ENCODE measurements around the gene DHX15.
A peak's percentile ranks its signal among the peaks of the same experiment; 100 is the strongest.

DHX15 gene

DNA sequence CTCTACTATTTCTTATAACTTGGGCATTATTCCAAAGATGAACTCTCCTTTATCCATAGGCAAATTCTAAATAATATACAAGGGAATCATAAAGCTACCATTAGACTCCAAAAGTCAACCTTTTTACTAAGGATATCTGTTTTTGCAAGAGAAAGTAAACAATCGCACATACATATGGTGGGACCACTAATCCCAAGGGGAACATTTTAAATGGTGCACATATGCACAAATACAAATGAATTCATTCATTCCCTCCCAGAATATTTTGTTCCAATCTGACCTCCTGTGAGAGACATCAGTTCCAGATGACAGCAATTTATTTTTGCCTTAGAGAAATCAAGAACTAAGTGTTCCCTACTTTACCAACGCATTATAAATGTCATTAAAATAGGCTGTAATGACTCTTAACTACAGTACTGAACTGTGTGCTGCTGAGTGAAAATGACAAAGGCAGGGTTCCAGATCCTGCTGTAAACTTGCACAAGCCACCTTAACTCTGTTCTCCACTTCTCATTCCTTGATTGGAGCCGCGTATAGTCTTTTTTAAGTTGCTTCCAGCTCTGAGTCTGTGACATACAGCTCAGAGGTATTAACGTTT, 2.0 kb downstream of the DHX15 start:
- peak; percentile 5 for DNase-seq

DNA sequence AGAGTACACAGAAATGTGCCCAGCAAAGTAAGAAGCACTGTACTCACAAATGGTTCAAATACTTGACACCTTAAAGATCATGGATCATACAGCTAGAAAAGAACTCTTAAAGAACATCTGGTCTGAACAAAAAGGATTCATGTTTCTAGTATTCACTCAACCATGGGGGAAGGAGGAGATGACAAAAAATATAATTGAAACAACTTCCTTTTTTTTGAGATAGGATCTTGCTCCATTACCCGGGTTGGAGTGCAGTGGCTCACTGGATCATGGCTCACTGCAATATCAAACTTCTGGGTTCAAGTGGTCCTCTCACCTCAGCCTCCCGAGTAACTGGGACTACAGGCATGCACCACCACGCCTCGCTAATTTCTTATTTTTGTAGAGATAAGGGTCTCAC, 6.0 kb downstream of the DHX15 start:
- no peak for DNase-seq

DNA sequence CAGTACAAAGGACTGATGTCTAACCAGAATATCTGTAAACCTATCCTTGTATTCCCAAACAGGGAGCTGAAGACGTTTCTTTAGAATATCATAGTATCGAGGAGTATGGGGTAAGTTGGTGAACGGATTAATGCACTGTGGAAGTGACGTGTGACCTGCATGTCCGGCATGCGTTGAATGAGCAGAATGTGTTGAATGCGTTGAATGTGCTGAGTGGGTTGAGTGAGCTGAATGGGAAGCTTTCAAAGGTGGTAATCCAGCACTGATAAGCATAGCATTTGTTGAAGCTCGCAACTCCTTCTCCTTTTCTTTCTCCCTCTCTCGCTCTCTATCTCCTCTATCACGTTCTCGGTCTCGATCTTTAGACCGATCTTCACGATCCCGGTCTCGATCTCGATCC, 8.1 kb downstream of the DHX15 start:
- DNase-seq: no peak

DNA sequence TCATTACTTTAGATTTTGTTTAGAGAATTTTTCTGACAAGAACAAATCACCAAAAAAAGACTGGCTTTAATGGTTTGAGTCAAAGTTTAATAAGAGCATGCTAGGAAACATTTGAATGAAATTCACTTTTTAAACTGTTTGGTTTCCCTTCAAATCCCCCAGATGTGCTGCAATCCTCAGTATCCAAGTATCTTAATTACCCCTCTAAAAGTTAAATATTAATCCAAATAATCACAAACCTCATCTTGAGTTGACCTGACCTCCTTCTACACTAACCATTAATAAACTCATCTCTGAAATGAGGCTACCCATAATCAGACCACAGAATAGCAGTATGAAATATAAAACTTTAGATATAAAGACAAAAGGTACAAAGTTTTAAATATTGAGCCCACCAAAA, 10.1 kb downstream of the DHX15 start:
- no peak for DNase-seq

DNA sequence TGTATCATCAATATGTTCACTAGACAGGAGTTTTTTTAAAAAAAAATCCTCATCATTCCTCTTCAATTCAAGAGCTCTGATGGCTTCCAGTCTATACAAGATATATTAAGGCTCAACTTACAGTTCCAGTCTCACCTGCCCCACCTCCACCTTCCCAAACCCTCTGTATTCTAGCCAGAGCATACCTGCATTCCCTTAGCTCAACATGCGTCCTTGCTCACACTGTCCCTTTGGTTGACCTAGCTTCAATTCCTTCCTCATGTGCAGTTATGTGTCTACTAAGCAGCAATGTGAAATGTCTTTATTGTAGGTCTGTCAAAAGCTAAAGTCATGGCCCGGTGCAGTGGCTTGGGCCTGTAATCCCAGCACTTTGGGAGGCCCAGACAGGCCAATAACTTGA, 10.8 kb downstream of the DHX15 start:
- DNase-seq: no peak

DNA sequence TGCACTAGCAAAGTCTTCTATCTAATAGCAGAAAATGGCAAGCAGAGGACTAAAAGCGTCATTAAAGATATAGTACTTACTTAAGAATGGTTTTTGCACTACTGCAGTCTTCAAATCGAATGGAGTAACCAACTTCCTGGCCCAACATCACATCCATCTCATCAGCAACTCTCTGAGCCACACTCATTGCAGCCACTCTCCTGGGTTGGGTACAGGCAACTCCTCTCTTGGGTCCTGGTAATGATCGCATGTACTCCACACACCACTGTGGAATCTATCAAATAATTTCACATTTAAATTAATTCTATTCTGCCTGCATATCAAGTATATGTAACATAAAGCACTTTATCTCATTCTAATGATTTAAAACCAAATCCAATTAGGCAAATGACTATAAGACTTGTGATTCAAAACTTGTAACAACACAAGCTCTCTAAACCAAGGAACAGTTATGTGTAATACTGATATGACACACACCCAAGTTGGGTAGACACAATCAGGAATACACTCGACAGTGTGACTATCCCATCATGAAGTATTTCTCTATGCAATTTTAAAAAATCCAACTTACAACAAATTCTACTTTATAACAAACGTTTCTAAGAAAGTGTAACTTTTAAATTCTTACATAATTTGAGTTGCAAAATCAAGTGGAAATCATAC, 13.6 kb downstream of the DHX15 start:
- no peak for DNase-seq

DNA sequence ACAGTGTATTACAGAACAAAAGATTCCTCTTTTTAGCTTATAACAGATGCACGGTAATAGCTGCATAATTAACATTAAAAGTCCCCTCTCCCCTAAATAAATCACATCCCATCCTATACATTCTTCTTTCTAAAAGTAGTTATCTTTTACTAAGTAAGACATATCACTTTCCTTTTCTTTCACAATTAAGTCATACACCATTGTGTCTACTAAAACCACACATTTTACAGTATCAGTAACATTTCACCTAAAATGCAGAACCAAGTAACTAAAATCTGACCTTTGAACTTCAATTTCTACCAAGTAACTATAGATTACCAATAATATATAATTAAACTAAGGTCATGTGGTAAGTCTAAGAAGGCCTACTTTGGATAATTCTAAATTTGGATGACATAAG, 14.2 kb downstream of the DHX15 start:
- no peak for DNase-seq

DNA sequence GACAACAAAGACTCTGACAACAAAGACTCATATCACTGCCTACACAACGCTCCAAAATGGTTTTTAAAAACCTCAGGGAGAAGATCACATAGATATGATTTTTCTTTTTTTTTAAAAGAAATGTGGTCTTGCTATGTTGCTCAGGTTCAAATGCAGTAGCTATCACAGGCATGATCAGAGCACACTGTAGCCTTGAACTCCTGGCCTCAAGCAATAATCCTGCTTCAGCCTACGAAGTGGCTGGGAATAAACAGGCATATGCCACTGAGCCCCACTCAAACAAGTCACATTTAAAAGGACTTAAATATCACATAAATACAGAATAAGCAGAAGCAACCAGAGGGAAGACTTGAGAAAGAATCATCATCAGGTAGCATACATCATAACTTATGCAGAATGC, 14.7 kb downstream of the DHX15 start:
- DNase-seq: no peak

DNA sequence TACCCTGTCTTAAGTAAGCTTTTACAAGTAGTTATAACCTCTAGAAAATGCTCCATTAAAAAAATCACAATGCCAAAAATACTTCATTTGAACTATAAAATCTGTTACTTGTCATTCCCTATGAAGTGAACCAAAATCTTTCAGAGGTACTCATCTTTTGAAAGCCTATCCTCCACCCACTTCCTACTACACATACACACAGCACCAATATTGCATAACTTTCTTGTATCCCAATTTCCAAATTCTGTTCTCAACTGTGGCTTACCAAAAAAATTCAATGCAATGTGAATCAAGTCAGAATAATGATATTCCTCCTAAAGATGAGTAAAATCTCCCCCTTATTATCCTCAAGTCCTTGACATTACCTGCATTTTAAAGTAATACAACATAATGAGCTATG, 15.9 kb downstream of the DHX15 start:
- DNase-seq: no peak

DNA sequence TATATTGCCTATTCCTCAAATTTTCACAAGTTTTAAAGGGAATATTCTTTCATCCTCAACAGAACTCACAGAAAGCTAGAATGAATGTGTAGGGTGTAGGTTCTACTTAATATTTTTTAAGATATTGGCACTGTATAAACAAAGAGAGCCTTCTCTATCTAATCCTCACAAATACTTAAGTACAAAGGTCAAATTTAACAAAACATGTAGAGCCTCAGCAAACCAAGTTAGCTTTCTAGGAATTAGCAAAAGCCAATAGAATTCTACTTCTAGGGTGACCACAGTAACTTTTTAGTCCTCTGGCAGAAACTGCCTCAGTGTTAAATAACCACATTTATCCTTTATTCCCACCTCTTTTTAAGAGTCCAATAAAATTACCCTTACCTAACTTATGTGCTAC, 19.3 kb downstream of the DHX15 start:
- no peak for DNase-seq

DNA sequence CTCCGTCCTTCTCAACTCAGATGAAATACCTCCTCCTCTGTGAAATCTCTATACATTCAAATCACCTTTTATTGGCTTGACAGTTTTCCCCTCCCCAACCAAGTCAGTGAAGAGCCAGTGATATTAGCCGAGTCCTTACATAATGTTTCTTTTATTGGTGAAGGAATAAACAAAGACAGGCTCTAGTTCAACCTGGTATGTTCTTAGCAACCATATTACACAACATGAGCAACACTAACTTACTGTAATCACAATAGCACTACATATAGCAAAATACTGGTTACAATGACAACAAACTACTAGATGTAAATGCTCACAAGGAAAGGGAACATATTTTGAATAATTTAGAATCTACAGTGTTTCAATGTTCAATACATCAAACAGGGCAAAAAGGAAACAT, 19.9 kb downstream of the DHX15 start:
- DNase-seq: no peak

DNA sequence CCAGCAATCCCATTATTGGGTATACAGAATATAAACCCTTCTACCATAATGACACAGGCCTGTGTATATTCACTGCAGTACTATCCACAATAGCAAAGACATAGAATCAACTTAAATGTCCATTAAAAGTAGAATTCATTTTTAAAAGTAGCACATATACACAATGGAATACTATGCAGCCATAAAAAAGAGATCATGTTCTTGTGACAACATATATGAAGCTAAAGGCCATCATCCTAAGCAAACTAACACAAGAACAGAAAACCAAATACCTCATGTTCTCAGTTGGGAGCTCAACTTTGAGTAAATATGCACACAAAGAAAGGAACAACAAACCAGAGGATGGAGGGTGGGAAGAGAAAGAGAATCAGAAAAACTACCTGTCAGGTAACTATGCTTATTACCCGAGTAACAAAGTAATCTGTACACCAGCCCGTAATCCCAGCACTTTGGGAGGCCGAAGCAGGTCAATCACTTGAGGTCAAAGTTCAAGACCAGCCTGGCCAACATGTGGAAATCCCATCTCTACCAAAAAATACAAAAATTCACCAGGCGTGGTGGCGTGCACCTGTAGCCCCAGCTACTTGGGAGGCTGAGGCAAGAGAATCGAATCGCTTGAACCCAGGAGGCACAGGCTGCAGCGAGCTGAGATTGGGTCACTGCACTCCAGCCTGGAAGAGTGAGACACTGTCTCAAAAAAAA, 22.8 kb downstream of the DHX15 start:
- DNase-seq: no peak

DNA sequence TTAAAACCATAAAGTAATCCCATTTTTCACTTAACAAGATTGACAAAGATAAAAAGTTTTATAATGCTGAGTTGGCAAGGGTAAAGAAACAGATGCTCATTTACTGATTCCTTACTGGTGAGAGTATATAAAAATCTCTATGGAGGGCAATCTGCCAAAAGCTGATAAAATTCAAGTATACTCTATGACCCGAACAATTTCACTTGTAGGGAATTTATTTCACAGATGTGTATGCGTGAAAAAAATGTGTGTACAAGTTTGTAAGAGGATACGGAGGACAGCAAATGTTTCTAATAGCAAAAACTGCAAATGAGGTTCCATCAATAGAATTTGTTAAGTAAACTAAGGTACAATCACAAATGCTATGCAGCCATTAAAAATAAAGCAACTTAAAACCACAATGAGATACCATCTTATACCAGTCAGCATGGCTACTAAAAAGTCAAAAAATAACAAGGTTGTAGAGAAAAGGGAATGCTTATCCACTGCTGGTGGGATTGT, 23.4 kb downstream of the DHX15 start:
- no peak for DNase-seq

DNA sequence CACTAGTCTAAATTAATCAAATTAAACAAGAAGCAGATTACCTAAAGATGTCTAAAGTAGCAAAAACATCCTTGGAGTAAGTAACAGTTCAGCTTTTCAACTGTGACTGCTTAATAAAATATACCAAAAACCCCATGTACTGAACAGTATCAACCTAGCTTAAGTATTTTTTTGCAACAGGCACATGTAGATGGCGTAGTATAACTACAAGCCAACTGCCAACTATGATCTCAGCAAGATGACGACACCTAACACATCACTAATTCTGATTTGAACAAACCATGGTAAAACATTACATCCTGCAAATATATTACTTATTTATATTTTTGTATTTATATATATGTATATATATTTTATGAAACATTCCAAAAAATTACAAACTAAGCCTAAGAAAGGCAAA, 24.5 kb downstream of the DHX15 start:
- no peak for DNase-seq

DNA sequence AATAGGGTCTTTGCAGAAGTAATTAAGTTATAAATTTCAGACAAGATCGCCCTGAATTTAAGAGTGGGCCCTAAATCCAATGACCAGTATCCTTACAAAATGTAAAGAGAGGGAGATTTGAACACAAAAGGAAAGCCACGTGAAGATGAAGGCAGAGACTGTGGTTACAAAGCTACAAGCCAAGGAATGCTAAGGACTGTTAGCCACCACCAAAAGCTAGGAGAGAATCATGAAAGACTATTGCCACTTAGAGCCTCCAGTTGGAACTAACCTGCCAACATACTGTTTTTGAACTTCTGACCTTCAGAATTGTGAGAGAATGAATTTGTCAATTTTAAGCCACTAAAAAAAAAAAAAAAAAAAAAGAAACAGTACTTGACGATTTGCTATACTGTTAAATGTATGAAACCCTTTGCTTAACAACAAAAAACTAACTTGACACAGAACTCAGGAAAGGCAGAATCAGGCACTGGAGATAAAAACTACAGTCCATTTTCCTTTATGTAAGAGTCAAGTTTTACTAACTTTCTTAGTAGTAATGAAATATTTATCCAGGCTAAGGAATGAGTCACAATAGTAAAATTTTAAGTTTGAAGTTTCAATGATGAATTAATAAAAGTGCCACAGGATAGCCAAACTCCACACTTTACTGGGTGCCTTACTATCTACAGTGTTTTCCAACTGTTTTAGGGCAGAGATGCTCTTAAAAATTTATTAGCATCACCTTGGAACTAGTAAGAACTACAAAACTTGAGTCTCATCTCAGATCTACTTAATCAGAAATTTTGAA, 25.1 kb downstream of the DHX15 start:
- DNase-seq: no peak

DNA sequence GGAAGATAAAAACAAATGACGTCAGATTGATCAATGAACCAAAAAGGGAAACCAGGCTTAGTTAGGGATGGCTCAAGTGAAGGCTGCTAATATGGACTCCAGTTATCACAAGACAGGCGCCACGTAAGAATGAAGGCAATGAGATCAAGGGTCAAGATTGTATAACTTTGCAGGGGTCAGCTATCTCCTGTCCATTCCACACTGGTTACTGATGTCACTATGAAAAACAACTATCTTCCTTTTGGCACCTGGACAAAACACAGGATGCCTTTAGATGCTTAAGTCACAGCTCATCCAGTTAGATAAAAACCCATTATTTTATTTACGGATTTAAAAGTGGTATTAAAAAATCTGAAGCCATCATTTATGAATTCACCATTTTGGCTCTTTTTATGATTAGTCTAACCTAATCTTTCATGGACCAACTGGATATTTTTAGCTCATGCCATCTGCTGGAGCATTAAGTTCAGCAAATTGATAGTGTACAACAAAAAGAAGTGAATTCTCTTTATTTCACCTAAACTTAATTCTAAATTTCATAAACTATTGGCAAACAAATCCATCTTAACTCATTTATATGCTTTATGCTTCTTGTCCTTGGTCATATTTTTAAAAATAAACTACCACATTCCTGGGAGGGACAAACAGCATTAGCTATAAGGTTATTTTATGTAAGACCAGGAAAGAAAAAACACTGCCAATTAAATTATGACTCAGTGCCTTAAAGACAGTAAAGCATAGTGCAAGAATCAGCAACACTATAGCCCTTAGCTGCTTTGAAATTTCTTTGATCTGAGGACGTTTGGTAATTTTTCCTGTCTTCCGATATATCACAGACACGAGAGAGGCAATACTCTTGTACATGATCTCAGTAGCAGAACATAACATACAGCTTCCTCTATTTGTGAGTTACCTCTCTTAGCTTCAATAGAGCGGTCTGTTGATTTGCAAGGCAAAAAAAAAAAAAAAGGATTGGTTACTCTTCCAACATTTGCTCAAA, 27.0 kb downstream of the DHX15 start:
- no peak for DNase-seq

DNA sequence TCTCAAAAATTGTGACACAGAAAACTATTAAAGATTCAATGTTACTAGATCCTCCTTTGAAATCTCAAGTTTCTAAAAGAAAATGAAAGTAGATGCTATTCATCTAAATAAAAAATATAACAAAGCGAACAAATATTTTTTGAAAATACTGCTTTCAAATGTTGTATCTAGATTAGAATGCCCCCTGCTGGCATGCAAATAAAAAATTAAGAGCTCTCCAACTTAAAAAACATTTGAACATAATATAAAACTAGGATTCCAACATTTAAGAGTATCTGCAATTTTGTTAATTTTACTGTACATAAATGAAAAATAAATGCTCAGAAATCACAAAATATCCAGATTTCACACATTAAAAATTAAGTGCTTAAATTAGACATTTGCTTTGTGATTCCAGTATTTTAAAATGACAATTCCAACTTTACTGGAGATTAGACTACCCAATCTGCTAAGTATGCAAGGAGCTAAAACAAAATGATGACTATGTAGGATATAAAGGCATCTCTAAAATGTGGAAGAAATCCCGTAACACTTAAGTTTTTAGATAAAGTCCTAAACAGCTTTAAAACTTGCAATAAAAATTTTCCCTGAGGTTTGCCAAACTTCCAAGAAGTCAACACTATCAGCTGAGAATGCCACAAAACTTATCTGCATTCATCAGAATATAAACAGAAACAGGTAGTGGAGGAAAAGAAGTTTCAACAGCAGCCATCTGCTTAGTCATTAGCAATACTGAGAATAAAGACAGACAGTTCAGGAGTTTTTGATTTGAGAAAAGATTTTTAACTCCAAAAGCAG, 32.7 kb downstream of the DHX15 start:
- DNase-seq: no peak

DNA sequence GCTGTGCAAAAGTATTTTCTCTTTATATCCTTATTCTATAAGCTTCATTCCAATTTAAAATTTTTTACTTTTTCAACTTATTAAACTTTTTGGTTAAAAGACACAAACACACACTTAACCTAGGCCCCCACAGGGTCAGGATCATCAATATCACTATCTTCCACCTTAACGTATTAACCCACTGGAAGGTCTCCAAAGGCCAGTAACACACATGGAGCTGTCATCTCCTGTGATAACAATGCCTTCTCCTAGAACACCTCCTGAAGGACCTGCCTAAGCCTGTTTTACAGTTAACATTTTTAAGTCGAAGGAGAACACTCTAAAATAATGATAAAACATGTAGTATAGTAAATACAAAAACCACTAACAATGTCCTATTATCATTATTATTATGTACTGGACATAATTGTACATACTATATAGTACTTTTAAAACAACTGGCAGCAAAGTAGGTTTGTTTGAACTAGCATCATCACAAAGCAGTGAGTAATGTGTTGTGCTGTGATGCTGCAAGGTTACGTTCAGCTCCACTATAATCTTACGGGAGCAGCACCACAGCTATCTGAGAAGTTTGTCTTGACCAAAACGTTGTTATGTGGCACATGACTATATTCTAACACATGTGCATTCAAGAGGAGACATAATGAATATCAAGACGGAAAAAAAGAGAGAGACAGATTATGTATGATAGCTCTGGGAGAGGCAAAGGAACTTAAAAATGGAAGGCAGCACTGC, 33.7 kb downstream of the DHX15 start:
- DNase-seq: no peak

DNA sequence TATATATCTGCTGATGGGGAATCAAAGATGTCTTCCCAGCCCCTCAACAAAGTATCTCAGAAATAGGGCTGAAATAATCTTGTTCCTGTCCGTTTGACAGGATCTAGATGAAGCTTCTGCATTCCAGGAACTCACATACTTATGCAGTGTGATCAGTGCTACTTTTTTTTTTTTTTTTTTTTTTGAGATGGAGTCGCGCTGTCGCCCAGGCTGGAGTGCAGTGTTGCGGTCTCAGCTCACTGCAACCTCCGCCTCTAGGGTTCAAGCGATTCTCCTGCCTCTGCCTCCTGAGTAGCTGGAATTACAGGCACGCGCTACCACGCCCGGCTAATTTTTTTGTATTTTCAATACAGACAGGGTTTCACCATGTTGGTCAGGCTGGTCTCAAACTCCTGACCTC, 36.4 kb downstream of the DHX15 start:
- no peak for DNase-seq

DNA sequence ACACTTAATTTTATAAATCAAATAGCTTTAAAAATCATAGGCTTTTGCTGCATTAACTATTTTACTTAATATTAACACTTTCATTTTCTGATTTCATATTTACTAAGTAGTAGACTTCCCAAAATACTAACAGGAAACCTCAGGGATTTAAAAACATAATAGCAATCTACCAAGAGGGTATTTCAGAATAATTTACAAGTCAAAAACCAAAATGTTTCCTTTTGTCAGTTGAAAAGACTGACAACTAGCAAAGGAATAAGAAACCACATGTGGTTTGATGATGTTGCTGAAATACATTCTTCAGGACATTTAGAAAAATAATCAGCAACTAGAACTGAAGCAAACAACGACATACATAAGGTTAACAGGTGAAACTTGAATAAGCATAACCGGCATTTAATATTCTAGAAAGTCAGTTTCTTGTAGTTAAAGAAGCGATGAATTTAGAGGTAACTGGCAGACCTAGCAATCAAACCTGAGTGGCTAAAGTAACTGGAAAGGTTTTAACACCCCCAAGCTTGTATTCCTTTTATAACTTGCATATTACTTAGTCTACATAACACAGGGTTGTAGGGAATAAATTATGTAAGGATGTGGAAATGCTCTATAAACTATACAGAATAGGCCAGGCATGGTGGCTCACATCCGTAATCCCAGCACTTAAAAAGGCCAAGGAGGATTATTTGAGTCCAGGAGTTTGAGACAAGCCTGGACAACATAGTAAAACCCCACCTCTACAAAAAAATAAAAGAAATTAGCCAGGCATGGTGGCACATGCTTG, 40.0 kb downstream of the DHX15 start:
- no peak for DNase-seq

Data from retina (tissue), 1 donor.